NCI-H2227 (cell line): ENCODE data around the gene FCRL3.
"Not testable (repeated sequence)": the region's sequence is repeated elsewhere in the genome, so short reads cannot be mapped to it uniquely, and the experiment has no call there.

Source experiments
- DNase-seq: peaks from one replicate; lab custom pipeline; 2025; ENCODE audit not compliant: unreplicated experiment; lab: John Stamatoyannopoulos, UW

Gene FCRL3, protein sequence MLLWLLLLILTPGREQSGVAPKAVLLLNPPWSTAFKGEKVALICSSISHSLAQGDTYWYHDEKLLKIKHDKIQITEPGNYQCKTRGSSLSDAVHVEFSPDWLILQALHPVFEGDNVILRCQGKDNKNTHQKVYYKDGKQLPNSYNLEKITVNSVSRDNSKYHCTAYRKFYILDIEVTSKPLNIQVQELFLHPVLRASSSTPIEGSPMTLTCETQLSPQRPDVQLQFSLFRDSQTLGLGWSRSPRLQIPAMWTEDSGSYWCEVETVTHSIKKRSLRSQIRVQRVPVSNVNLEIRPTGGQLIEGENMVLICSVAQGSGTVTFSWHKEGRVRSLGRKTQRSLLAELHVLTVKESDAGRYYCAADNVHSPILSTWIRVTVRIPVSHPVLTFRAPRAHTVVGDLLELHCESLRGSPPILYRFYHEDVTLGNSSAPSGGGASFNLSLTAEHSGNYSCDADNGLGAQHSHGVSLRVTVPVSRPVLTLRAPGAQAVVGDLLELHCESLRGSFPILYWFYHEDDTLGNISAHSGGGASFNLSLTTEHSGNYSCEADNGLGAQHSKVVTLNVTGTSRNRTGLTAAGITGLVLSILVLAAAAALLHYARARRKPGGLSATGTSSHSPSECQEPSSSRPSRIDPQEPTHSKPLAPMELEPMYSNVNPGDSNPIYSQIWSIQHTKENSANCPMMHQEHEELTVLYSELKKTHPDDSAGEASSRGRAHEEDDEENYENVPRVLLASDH

DNA sequence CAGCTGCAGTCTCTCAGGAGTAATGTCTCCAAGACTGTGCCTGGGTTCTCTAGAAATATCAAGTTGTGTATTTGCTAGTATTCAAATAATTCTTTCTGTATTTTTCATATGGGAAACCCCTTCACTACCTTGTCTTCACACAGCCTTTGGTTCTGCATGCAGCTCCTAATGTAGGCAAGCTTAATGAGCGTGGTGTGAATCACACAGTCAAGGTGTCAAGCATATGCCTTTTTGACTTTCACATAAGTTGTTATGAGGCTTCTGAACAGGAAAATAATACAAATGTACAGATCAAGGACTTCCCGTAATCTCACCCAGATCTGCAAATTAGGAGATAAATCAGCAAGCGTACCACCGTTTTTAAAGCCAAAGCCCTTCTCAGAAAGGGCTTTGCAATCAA lies at the start of gene FCRL3:
Gene FCRL3 (minus strand): TSS at position 38 of the 400 bp plus-strand sequence. CDS start 280 bp downstream, outside the sequence.
- DNase-seq, result no peak

DNA sequence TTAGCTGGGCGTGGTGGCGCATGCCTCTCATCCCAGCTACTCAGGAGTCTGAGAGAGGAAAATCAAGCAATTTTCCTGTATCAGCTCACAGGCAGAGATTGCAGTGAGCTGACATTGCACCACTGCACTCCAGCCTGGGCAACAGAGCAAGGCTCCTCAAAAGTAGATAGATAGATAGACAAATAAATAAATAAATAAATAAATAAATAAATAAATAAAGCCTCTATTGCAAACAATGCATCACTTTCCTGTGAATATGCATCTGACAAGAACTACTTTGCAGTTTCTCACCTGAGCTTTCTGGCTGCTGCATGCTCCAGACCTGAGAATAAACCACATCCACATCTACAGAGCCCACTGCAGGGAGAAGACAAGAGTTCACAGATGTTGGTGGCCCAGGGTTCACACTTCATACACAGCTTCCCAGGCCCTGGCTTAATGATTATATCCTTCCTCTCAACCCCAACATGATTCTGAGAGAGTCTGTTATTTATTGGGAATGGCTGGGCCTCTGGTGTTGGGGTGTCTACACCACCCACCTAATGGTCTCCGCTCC lies 47.8 kb upstream of the FCRL3 start:
- no peak for DNase-seq

DNA sequence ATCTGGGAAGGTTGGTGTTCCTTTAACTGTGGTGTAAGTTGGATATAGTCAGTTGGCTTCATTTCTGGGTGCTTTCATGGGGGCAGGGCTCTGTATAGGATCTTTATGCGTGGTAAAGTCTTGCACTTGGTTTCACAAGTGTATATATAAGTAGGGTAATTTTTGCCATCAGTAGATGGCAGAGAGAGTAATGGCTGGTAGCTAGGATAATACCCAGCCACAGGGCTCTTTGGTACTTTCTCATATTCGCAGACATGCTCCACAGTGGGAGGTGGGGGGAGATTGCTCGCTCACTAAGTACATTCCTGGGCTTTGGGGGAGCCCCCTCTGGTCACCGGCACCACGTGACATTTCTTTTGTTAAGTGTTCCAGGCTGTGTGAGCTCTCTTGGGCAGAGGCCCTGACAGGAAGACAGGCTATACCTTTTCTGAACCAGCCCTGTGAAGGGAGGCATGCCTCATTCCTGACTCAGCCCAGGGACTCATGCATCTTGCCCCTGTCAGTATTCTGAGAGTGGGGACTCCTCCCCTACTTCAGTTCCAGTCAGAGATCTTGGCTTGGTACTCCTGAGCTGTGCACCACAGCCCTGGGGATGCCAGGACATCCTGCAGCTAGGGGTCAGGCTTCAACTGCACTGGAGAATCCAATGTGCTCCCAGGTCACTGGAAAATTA lies 38.8 kb upstream of the FCRL3 start:
- no peak for DNase-seq

DNA sequence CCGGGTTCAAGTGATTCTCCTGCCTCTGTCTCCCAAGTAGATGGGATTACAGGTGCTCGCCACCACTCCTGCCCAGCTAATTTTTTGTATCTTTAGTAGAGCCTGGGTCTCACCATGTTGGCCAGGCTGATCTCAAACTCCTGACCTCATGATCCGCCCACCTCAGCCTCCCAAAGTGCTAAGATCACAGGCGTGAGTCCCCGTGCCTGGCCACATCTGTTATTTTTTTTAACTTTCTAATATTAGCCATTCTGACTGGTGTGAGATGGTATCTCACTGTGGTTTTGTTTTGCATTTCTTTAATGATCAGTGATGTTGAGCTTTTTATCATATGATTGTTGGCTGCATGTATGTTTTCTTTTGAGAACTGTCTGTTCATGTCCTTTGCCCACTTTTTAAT lies 35.4 kb upstream of the FCRL3 start:
- not testable (repeated sequence) for DNase-seq

DNA sequence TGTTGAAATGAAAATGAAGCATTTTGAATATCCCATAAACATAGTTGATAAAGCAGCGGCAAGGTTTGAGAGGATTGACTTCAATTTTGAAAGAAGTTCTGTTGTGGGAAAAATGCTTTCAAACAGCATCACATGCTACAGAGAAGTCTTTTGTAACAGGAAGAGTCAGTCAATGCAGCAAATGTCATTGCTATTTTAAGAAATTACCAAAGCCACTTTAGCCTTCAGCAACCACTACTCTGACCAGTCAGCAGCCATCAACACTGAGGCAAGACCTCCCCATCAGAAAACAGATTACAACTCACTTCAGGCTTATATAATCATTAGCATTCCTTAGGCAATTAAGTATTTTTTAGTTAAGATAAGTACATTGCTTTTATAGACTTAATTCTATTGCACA lies 33.8 kb upstream of the FCRL3 start:
- DNase-seq, result no peak

DNA sequence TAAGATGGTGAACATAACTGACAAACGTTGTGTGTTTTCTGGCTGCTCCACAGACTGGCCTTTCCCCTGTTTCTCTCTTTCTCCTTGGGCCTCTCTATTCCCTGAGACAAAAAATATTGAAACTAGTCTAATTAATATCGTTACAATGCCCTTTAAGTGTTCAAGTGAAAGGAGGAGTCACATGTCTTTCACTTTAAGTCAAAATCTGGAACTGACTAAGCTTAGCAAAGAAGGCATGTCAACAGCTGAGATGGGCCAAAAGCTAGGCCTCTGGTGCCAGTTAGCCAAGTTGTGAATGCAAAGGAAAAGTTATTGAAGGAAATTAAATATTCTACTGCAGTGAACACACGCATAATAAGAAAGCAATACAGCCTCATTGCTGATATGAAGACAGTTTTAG lies 32.2 kb upstream of the FCRL3 start:
- no peak for DNase-seq

DNA sequence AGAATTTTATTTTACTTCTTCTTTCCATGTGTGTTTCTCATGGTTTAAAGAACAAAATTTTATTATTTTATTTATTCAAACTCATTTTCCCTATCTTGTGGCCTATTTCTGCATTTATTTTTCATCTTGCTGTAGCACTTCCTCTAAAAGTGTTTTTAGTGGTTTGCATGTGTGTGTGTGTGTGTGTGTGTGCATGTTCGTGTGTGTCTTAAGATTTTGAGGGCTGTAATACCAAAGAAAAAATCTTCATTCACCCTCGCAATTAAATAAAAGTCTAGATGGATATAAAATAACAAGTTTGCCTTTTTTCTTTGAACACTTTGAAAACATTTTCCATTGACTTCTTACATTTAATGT lies 24.6 kb upstream of the FCRL3 start:
- DNase-seq, result no peak

DNA sequence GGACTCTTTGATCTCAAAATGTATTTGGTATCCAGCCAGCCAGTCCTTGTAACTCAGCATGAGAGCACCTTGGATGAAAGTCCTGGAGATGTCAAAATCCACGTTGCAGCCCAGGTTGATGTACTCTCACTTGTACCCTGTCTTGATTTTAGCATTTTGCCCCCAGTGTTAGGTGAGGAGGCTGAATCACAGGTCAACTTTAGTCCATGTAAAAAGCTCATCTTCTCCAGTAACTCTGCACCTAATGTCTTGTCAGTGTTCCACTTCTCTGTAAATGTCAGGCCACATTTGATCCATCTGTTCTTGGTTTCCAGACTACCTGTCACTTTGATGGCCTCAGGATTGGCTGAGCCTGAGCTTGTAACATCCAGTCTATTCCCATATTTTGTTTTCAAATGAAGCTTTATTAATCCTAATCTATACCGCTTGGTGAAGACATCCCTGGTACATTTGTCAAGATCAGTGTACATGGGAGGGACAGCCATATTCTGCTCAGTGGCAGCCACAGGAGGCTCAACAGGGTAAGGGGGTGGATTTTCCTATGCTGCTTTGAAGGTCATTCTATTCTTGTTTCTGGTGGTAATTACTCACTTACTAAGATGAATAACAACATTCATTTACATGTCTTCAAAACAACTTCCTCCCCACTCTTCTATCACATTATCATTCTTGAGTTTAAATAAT lies 24.1 kb upstream of the FCRL3 start:
- no peak for DNase-seq

DNA sequence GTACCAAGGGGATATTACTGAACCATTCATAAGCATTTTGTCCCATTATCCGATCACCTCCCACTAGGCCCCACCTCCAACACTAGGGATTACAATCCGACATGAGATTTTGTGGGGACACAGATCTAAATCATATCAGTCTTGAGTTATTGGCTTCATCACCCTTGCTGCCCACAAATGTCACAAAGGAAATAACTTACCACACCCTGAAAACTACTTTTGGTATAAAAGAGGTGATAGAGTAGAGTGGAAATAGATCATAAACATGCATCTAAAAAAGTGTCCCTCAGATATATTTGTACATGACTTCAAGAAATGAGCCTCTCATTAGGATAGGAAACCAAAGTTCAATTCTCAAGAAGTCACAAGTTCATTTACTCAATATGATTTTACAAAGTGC lies 22.6 kb upstream of the FCRL3 start:
- DNase-seq, result no peak

DNA sequence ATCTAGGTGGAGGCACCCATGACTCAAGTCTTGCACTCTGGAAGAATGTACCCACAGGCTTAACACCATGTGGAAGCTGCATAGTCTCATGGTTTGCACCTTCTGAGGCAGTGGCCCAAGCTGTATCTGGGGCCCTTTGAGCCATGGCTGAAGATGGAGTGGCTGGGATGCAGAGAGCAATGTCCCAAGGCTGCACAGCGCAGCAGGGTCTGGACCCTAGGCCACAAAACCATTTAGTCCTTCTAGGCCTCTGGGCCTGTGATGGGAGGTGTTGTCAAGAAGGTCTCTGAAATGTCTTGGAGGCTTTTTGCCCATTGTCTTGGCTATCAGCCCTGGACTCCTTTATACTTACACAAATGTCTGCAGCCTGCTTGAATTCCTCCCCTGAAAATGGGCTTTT lies 21.4 kb upstream of the FCRL3 start:
- no peak for DNase-seq

DNA sequence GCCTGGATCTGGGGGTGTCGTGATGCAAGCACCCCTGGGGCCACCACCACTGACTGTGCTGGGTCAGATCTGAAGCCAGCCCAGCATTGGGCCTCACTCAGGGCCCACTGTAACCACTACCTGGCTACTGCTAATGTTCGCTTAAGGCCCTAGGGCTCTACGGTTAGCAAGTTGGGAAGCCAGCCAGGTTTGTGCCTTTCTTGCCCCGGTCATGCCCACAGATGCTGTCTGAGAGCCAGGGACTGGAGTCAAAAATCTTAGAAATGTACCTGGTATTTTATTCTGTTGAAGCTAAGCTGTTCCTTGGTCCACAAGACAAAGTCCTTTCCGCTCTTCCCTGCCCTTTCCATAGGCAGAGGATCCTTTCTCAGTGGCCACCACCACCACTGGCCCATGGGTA lies 15.2 kb upstream of the FCRL3 start:
- DNase-seq, result no peak

DNA sequence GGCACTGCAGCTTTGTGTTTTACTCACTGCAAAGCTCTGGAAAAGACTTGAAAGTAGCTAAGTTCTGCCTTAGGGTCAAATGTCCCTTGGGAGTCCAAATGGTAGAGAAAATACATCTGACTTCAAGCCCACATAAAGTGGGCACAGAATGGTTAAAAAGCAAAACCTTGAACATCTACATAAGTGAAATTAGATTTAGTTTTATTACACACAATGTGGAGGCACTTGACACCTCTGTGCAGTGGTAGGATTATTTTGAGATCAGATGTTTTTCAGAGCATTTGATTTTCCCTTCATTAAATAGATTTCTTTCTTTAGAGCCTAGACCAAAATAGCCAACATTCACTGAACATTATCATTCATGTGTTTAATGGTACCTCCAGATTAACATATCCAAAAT lies 11.2 kb upstream of the FCRL3 start:
- no peak for DNase-seq

DNA sequence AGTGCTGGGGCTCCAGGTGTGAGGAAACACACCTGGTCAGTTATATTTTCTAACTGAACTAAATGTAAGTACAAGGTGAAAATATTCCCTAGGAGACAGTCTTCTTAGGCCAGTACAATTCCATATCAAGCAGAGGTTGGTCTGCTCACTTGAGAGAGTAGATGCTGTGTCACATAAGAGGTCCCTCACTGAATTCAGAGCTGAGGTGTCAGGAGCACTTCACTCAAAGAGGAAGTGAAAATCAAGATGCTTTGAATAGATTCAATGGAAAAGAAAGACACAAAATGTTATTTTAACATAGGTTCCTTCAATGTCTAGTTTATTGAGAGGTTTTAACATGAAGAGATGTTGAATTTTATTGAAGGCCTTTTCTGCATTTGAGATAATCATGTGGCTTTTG lies 4.3 kb upstream of the FCRL3 start:
- DNase-seq, result no peak

DNA sequence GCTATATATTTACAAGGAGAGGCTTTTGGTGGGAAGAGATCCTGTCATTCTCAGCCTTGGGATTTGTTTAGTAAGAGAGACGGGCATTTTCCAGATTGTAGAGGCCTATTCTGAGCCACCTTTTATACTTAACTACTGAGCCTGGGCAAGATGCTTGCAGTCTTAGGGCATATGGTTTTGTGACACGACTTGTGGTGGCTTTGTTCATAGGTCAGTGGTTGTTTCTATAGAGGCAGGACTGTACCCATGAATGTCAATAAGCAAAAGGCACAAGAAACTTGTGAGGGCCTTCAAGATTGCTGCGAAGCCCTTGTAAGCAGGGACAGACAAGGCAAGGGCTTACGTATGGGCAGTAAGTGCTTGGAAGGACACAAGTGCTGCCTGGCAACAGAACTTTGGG lies 3.4 kb upstream of the FCRL3 start:
- DNase-seq, result no peak

DNA sequence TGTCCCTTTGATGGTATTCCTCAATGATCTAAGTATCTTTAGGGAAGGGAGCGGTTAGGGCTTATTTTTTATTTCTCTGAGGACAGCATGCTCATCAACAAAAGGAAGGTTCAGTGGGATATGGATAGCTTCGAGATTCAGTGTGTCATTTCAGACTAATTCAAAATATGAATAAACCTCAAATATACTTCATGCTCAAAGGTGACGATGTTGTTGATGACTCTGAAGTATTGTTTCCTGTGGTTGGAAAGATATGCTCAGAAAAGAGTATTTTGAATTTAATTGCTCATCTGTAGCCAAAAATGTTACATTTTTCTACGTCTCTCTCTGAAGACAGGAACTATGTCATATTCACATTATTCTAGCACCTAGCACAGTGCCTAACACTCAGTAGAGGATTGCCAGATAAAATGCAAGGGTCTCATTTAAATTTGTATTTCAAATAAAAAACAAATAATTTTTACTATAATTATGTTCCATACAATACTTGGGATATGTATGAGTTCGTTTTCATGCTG lies 1.8 kb upstream of the FCRL3 start:
- DNase-seq, result no peak

DNA sequence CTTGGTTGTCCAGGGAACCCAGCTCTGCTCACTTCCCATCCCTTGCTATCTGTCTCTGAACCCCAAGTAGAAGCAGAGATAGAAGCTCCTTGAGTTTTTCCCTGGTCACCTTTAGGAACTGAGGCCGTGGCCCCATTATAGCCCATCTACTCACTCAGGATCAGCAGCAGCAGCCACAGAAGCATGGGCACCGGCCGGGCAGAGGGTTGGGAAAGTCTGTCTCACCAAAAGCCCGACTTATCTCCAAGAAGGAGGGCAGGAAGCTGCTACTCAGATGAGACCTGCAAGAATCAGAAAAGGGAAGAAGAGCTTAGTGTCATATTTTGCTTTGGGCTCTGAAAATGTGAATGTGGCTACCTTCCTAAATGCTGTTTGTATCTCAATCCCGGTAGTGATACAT lies 264 bp downstream of the FCRL3 start:
- no peak for DNase-seq

DNA sequence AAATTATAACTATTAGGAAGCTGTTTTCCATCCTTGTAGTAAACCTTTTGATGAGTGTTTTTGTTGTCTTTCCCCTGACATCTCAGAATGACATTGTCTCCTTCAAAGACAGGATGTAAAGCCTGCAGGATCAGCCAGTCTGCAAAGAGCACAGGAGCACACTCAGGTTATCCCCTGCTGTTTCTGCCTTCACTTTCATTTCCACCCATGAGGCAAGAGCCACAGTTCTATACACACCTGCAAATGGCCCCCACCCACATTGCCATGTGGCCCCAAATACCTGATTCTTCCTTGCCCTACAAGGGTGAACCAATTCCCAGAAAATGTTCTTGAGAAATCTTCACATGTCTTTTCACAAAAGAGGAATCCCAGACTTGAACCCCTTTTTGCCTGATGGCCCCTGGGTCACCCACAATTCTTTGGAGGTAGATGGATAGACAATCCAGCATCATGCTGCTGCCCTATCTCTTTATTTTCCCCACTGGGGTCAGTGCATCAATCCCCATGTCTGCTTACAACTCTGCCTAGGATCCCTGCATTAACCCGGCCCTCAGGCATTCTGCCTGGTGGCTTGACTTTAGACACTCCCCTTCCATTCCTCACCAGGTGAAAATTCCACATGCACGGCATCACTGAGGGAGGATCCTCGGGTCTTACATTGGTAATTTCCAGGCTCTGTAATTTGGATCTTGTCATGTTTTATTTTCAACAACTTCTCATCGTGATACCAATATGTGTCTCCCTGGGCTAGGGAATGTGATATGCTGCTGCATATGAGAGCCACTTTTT lies 2.6 kb downstream of the FCRL3 start:
- no peak for DNase-seq

DNA sequence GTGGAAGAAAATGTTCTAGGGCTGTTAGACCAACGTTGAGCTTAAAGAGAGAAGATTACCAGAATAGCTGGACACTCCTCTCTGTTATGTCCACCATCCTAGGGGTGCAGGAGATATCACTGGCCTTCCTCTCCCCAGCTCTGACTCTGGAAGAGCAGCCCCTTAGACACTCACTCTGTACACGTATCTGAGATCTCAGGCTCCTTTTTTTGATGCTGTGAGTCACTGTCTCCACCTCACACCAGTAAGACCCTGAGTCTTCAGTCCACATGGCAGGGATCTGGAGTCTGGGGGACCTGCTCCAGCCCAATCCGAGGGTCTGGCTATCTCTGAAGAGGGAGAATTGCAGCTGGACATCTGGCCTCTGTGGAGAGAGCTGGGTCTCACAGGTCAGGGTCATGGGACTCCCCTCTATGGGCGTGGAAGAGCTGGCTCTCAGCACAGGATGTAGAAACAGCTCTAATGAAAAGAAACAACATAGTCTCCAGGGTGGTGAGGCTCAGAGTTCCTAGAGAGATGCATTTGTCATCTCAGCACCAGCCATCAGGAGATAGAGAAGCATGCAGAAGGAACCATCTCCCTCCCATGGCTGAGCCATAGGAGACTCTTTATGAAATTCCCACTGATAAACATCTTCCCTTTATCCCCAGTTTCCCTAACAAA lies 3.5 kb downstream of the FCRL3 start:
- no peak for DNase-seq

DNA sequence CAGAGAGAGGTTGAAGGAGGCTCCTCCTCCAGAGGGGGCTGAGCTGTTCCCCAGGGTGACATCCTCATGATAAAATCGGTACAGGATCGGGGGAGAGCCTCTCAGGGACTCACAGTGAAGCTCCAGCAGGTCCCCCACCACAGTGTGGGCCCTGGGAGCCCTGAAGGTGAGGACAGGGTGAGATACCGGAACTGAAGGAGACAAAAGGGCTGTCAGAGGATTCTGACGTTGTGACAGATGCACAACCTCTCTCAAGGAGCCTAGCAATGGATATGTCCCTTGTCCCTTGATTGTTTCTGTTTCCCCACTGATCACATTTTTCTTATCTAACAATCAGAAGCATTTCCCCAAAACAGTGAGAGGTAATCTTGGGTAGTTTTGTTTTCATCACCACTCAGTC lies 5.2 kb downstream of the FCRL3 start:
- no peak for DNase-seq
